ENCODE results near the gene SSR4.

GRCh38 chrX:153794018-153794896 lies at the start of gene SSR4, which contains the start of gene IDH3G:
- TF ChIP-seq POLR2A (IDR thresholded peaks at IDR 0.05) (peak in 1 of 2 donors; percentile 61), CTCF (IDR thresholded peaks at IDR 0.05) (peak in 1 of 6 experiments; percentile 11)

Data from thyroid gland (tissue), 4 donors.